ENCODE data around the gene LIN7A. TPM values are rescaled to one million over a fixed set of nuclear protein-coding genes. Genes with fewer than 3 reads are reported as not detected.

LIN7A gene
- total RNA-seq, 1 donor from 2014 or later: 27.7 TPM

DNA sequence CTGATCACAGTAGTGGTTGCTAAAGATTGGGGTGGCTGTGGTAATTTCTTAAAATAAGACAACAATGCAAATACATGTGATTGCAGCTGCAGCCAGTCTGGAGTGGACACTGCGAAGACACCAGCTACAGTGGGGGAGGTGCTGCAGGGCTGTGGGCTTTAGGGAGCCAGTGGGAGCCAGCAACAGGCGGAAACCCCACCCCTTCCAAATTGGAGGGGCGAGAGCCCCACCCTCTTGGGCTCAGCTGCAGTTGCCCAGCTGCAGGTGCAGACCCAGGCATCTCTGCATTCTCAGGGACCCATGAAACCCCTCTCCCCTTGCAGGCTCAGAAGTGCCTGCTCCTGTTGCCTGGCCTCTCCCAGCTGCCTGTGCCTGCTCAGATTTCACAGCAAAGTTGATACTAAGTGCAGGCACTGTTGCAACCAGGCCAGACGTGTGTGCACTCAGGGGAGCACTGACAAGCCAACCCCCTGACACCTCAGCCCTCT, 116.2 kb downstream of the LIN7A start:
- Mint-ChIP-seq H3K27ac (ENCODE audit: unreplicated experiment) (no peak overlapping the region), H3K36me3 (ENCODE audit: unreplicated experiment) (peaks cover 2% of the 10 kb centered on the region), H3K9me3 (ENCODE audit: unreplicated experiment) (no peaks in the 10 kb centered on the region), H3K27me3 (ENCODE audit: unreplicated experiment) (no peaks in the 10 kb centered on the region), H3K4me1 (ENCODE audit: unreplicated experiment) (no peaks in the 10 kb centered on the region), H3K4me3 (ENCODE audit: unreplicated experiment) (no peak overlapping the region)
- TF ChIP-seq, protein P1, sequence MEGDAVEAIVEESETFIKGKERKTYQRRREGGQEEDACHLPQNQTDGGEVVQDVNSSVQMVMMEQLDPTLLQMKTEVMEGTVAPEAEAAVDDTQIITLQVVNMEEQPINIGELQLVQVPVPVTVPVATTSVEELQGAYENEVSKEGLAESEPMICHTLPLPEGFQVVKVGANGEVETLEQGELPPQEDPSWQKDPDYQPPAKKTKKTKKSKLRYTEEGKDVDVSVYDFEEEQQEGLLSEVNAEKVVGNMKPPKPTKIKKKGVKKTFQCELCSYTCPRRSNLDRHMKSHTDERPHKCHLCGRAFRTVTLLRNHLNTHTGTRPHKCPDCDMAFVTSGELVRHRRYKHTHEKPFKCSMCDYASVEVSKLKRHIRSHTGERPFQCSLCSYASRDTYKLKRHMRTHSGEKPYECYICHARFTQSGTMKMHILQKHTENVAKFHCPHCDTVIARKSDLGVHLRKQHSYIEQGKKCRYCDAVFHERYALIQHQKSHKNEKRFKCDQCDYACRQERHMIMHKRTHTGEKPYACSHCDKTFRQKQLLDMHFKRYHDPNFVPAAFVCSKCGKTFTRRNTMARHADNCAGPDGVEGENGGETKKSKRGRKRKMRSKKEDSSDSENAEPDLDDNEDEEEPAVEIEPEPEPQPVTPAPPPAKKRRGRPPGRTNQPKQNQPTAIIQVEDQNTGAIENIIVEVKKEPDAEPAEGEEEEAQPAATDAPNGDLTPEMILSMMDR (IDR thresholded peaks at IDR 0.05): no peak
- DNase-seq (ENCODE audit: extremely low spot score, unreplicated experiment): no peak

DNA sequence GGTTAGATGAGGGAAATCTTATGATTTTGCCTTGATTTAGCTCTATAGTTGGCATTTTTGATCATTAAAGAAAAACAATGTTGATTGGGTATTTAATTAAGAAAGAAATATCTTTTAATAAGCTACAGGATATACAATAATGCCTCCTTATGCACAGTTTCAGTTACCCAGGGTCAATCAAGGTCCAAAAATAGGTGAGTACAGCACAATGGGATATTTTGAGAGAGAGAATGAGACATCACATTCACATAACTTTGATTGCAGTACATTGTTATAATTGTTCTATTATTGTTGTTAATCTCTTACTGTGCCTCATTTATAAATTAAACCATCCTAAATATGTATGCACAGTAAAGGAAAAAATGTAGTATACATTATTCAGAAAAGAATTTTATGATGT, 118.9 kb downstream of the LIN7A start:
- Mint-ChIP-seq H3K27ac (ENCODE audit: unreplicated experiment) (no peak overlapping the region), H3K9me3 (ENCODE audit: unreplicated experiment) (no peaks in the 10 kb centered on the region), H3K27me3 (ENCODE audit: unreplicated experiment) (no peaks in the 10 kb centered on the region), H3K4me1 (ENCODE audit: unreplicated experiment) (no peaks in the 10 kb centered on the region), H3K36me3 (ENCODE audit: unreplicated experiment) (peaks cover 5% of the 10 kb centered on the region), H3K4me3 (ENCODE audit: unreplicated experiment) (no peak overlapping the region)
- no peak for DNase-seq (ENCODE audit: extremely low spot score, unreplicated experiment)
- TF ChIP-seq, protein P1 (IDR thresholded peaks at IDR 0.05): no peak

DNA sequence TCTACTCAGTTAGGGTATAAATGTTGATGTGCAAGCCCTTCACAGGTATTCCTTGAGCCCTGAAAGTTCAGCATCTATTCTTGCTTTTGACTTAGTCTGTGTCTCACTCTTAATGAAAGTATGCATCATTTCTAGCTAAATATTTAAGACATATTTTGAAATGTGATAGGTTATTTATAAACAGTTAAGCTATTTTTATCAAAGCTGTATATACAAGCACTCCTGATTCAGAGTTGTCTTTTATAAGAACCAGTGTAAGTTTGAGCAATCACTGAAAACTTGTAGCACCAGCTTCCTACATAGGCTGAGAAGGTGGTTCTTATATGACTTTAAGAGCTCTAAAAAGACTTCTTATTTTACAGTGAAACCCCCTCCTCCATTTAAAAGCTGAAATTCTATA, 122.4 kb downstream of the LIN7A start:
- Mint-ChIP-seq H3K27ac (ENCODE audit: unreplicated experiment) (no peak overlapping the region), H3K27me3 (ENCODE audit: unreplicated experiment) (no peaks in the 10 kb centered on the region), H3K4me1 (ENCODE audit: unreplicated experiment) (no peaks in the 10 kb centered on the region), H3K36me3 (ENCODE audit: unreplicated experiment) (peaks cover 16% of the 10 kb centered on the region), H3K4me3 (ENCODE audit: unreplicated experiment) (no peak overlapping the region), H3K9me3 (ENCODE audit: unreplicated experiment) (no peaks in the 10 kb centered on the region)
- no peak for DNase-seq (ENCODE audit: extremely low spot score, unreplicated experiment)
- TF ChIP-seq, protein P1 (IDR thresholded peaks at IDR 0.05): no peak

DNA sequence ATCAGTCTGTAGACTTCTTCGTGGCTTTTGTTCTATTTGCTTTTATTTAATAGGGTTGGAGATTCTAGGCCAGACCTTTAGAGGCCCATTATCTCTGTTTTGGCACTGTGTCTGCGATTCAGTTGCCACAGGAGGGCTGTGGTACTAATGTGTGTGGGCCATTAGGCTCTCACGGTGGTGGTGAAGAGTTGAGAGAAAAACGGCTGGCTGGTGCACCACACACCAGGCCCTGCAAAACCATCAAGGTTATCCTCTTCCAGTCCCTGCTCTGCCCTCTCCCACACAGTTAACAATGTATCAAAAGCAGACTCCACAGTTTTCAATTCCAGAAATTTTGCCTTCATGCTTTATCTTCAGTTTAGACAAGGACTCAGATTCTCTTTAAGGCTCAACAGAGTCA, 123.3 kb downstream of the LIN7A start:
- Mint-ChIP-seq H3K27ac (ENCODE audit: unreplicated experiment) (no peak overlapping the region), H3K27me3 (ENCODE audit: unreplicated experiment) (no peaks in the 10 kb centered on the region), H3K4me3 (ENCODE audit: unreplicated experiment) (no peak overlapping the region), H3K4me1 (ENCODE audit: unreplicated experiment) (no peaks in the 10 kb centered on the region), H3K36me3 (ENCODE audit: unreplicated experiment) (peaks cover 21% of the 10 kb centered on the region), H3K9me3 (ENCODE audit: unreplicated experiment) (no peaks in the 10 kb centered on the region)
- DNase-seq (ENCODE audit: extremely low spot score, unreplicated experiment): no peak
- TF ChIP-seq, protein P1 (IDR thresholded peaks at IDR 0.05): no peak

DNA sequence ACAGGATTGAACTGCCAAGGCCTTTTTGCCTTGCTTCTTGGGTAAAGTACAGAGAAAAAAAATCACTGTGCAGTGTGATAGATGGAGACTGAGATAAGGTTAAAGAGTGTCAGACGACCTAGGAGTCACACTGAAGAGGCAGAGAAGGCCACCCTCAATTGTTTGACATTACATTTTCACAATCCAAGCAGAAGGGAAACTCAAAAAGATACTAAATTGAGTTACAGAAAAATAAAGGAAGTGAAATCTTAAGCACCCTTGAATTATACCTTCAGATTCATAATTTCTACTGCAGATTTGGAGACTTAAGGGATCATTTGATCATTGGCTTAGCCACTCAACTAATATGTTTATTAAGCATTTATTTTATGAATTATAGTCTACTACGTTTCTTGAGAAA, 123.9 kb downstream of the LIN7A start:
- Mint-ChIP-seq H3K27ac (ENCODE audit: unreplicated experiment) (no peak overlapping the region), H3K9me3 (ENCODE audit: unreplicated experiment) (no peaks in the 10 kb centered on the region), H3K36me3 (ENCODE audit: unreplicated experiment) (peaks cover 25% of the 10 kb centered on the region), H3K27me3 (ENCODE audit: unreplicated experiment) (no peaks in the 10 kb centered on the region), H3K4me3 (ENCODE audit: unreplicated experiment) (no peak overlapping the region), H3K4me1 (ENCODE audit: unreplicated experiment) (no peaks in the 10 kb centered on the region)
- DNase-seq (ENCODE audit: extremely low spot score, unreplicated experiment): no peak
- TF ChIP-seq, protein P1 (IDR thresholded peaks at IDR 0.05): no peak

All from osteocyte (in vitro differentiated cells).